WI38 (cell line): ENCODE data around the gene PJVK.
A peak's percentile ranks its signal among the peaks of the same experiment; 100 is the strongest.
"Not testable (repeated sequence)": the region's sequence is repeated elsewhere in the genome, so short reads cannot be mapped to it uniquely, and the experiment has no call there.

Source experiments
- H3K4me3 ChIP-seq: 2 replicates; pipeline ENCODE4 v1.5.1; 2011; ENCODE audit warnings: low read depth, mild to moderate bottlenecking, control low read depth, low read length
- TF ChIP-seq, protein P1 (sequence below): IDR thresholded peaks from 2 replicates; pipeline ENCODE4 v1.5.1; 2012; ENCODE audit warnings: low read depth, mild to moderate bottlenecking, control low read depth, low read length

Gene PJVK, protein sequence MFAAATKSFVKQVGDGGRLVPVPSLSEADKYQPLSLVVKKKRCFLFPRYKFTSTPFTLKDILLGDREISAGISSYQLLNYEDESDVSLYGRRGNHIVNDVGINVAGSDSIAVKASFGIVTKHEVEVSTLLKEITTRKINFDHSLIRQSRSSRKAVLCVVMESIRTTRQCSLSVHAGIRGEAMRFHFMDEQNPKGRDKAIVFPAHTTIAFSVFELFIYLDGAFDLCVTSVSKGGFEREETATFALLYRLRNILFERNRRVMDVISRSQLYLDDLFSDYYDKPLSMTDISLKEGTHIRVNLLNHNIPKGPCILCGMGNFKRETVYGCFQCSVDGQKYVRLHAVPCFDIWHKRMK

DNA sequence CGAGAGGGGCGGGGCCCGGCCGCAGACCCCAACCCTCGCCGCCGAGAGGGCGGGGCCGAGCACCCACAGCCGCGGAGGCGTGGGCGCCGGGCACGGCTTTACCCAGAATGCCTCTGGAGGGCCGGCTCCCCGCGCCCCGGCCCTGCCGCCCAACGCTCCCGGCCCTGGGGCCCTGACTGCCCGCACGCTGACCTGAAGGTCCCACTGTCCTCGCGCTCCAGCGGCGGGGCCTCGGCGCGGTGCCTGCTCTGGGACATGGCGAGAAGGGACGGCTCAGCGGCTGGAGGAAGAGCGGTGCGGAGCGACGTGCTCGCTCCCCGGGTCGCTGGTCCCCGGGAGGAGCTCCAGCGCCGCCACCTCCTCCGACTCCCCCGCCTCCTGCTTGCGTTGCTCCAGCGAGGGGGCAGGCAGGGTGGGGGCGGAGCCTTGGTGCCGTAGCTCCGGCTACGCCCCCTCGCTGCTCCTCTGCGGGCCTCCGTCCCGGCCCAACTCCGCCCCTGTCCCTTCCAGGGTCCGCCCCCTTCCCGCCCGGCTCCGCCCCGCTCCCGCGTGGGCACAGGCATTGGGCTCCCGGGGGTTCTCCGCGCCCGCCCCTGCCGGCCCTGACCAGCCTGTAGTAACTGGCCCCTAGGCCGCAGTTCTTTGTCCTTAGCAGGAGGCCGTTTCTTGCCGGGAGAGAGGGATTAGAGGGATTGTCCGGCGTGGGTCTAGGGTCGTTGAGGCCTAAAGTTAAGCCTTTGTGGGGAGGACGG is at the start of gene PJVK, which contains the start of gene PRKRA:
Gene PJVK, plus strand, starts transcription at position 605 of the 752 bp plus-strand sequence. CDS start 2,032 bp downstream, outside the sequence.
Gene PRKRA, minus strand, starts transcription at position 402 of the 752 bp plus-strand sequence. Its CDS starts 145 bp downstream, at position 257.
- TF ChIP-seq, protein P1, sequence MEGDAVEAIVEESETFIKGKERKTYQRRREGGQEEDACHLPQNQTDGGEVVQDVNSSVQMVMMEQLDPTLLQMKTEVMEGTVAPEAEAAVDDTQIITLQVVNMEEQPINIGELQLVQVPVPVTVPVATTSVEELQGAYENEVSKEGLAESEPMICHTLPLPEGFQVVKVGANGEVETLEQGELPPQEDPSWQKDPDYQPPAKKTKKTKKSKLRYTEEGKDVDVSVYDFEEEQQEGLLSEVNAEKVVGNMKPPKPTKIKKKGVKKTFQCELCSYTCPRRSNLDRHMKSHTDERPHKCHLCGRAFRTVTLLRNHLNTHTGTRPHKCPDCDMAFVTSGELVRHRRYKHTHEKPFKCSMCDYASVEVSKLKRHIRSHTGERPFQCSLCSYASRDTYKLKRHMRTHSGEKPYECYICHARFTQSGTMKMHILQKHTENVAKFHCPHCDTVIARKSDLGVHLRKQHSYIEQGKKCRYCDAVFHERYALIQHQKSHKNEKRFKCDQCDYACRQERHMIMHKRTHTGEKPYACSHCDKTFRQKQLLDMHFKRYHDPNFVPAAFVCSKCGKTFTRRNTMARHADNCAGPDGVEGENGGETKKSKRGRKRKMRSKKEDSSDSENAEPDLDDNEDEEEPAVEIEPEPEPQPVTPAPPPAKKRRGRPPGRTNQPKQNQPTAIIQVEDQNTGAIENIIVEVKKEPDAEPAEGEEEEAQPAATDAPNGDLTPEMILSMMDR, result no peak
- peak within 1 kb of the TSS; percentile 83 for H3K4me3 ChIP-seq

DNA sequence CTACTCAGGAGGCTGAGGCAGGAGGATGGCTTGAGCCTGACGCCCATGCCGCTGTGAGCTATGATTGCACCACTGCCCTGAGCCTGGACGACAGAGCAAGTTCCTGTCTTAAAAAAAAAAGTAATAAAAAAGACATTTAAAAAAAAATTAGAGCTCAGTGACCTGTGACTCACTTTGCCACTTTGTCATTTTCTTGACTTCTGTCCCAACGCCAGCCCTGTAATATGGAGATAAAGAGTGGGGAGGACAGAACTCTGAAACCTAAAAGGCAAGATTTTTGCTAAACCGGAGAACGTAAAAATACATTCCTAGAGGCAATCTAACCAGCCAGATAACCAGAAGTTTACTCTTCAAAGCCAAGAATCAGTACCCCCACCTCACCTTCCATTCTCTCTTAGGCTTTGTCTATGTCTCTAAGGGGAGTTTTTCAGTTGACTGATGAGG is 49.2 kb upstream of the PJVK start:
- no peak overlapping the region for H3K4me3 ChIP-seq
- TF ChIP-seq, protein P1, result no peak

DNA sequence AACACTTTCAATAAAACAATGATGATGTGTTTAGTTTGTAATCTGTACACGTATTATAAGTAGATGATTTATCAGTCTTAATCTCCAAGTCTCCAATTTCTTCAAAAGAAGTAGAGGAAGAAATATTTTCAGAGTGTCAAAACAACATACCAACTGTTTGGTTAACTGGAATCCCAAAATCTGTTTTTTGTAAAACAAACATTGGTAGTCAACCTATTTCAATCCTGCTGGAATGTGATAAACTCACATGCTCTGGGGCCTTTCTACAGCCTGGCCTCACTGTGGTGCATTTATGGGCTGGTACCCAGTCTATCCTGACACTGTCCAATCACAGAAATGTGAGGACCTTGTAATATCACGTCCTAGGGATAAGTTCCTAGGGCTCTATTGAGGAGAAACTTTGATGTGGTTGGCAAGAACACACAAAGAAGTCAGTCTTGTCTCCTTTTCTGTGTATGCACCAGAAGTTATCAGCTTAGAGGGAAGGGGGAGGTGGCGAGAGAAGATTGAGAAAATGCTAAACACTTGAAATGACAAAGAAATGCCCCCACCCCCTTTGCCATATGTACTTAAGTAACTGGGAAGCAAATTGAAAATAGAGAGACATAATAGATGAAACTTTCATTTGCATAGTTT is 47.4 kb upstream of the PJVK start:
- TF ChIP-seq, protein P1, result no peak
- H3K4me3 ChIP-seq, result 0 out of 2 replicates have a peak overlapping the region, but pooled peaks have one; percentile 24

DNA sequence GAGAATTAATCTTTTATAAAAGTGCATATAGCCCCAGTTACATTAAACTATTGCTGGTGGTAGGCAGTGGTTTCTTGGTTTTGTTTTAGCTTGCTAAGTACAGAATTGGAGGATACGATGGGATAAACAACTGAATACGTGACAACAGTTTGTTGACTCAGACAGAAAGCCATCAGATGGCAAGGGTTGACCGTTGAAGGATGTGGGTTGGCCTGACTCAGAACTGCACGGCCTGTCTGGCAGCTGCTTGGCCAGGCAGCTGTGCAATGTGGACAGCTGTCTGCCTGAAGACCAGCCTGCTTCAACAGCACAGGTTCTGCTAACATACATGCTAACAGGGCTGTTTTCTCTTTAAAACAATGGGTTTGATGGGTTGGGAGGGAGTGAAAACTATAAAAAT is 46.8 kb upstream of the PJVK start:
- 0 out of 2 replicates have a peak overlapping the region, but pooled peaks have one; percentile 24 for H3K4me3 ChIP-seq
- TF ChIP-seq, protein P1, result no peak

DNA sequence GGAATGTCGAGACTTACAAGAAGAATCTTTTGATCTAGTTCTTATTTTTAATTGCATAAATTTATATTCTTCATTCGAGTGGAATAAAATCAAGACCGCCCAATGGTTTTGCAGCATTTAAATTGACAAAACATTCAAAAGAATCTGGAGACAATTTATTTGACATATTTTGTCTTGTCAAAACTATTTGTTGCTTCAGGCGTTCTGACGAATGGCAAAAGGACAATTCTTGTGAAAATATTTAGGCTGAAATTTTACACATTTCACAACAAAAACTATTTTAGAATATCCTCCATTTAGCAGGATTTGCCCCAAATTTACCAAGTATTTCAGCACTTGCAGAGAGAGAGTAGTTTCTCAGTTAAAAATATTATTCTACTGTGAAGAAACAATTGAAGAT is 41.9 kb upstream of the PJVK start:
- TF ChIP-seq, protein P1, result no peak
- no peak overlapping the region for H3K4me3 ChIP-seq

DNA sequence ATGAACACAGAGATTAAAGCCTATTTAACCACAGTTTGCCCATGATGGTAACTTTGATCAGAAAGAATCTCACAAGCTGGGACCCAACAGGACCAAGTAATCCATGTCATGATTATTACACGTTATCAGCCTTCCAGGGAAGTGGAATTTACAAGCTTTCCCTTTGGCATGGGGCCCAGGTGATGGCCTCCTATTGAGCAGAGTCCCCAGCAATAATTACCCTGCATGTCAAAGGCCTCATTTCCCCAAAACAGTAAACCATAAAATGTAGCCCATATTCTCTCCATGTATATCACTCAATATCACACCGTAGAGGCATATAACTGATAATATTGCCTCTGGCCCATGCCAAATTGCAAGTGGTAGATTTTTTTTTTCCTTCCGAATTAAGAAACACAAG is 39.1 kb upstream of the PJVK start:
- H3K4me3 ChIP-seq, result no peak overlapping the region

DNA sequence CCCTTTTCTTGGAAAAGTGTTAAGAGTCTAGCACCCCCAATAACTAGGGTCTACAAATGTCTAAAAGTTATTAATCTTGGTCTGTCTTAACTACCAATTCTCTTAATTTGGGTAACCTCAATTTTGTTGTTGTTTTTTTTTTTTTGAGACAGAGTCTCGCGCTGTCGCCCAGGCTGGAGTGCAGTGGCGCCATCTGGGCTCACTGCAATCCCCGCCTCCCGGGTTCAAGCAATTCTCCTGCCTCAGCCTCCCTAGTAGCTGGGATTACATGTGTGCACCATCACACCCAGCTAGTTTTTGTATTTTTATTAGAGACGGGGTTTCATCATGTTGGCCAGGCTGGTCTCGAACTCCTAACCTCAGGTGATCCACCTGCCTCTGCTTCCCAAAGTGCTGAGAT is 38.7 kb upstream of the PJVK start:
- H3K4me3 ChIP-seq, result not testable (repeated sequence)

More for the DNA sequence above, 39.1 kb upstream of the PJVK start:
- TF ChIP-seq, protein P1, result no peak
